Islet precursor cell (in vitro differentiated cells): ENCODE measurements around the gene INPP4B.
"Not testable (repeated sequence)": the region's sequence is repeated elsewhere in the genome, so short reads cannot be mapped to it uniquely, and the experiment has no call there.

ENCODE experiments used
- DNase-seq: peaks from one replicate; pipeline ENCODE4 v3.0.0-alpha.2; 2018

Gene INPP4B

DNA sequence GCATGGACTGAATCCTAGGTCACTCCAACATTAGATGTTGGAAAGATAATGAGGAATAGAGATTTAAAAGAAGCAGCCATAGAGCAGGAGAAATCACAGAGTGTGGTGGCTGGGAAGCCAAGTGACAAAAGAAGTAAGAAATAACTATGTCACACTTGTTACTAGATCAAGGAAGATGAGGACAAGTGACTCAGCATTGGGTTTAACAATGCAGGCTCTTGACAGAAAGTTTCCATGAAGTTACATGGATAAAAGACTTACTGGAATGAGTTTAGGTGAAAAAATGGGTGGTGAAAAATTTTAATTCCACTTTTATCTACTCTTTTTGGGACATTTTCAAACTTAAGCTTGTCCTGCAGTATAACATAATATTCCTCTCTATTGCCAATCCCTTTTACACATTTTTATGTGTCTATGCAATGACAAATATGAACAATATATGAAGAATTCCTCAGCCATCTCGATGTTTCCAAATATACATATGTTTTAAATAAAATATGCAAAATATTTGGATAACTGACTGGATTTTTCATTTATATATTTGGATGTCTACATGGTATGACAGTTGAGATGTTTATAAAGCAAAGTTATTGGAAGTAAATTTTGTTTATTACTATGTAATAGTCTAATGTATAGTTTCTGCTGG lies 747.1 kb downstream of the INPP4B start:
- DNase-seq, result no peak

DNA sequence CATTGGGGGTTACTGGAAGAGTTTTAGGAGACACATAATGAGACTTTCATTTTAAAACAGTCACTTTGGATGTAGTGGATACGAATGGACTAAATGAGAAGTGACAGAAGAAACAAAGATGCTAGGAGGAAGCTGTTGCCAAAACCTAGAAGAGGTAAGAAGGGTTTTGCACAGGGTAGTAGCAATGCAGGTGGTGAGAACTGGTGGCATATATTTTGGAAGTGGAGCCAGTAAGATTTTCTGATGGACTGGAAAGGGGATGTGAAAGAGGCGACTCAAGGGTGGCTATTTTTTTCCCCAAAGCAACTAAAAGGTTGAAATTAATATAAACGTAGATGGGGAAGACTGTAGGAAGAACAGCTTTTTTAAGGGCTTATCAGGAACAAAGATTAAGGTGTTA lies 747.7 kb downstream of the INPP4B start:
- no peak for DNase-seq

DNA sequence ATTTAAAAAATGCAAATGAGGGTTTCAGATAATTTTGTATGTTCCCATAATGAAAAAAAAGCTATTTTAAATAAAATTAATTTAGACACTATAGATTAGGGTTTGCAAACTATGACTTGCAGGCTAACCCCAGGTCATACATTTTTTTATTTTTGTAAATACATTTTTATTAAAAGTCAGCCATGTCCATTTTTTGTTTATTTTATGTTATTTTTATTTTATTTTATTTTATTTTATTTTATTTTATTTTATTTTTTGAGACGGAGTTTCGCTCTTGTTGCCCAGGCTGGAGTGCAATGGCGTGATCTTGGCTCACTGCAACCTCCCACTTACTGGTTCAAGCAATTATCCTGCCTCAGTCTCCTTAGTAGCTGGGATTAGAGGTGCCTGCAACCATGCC lies 749.1 kb downstream of the INPP4B start:
- DNase-seq, result no peak

DNA sequence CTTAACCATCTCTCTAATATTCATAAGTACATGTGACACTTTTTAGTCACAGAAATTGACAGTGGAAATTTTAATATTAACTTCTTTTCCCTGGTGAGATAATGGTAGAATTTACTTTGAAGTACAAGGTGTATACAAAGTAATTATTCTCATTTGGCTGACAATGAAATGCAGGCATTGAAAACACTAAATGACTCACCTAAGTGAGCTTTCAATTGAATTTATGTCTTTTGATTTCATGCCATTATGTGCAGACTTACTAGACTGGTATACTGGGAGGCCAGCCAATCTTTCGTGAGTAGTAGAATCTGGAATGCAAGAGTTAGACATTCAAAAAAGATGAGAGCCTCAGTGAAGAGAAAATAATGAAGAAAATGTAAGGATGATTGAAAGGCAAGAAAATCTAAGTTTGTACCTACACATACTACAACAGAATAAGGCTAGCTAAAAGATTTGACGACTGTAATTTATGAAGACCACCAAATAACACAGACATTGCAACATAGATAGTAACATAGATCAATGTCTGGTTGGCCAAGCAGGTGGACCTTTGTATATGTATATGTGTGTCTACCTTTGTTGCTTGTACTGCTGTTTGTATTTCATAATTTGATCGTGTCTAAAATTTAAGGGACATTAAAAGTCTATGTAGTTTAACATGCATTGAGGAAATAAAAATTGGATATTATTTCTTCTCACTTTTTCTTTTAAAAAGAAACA lies 750.1 kb downstream of the INPP4B start:
- DNase-seq, result no peak

DNA sequence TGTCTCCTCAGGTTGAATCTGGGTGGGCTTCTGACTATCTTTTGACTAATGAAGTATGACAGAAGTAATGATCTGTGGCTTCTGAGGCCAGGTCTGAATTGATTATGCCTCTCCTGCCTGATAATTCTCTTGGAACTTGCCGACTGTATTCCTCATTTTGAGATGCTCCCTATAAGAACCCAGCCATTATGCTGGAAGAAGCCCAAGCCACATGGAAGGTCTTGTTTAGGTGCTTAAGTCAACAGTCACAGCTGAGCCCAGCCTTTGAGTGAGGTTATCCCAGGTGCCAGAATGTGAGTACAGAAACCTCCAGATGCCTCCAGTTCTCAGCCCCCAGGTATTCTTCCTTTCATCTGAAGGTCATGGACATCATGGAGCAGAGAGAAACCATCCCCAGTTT lies 753.2 kb downstream of the INPP4B start:
- DNase-seq, result no peak

DNA sequence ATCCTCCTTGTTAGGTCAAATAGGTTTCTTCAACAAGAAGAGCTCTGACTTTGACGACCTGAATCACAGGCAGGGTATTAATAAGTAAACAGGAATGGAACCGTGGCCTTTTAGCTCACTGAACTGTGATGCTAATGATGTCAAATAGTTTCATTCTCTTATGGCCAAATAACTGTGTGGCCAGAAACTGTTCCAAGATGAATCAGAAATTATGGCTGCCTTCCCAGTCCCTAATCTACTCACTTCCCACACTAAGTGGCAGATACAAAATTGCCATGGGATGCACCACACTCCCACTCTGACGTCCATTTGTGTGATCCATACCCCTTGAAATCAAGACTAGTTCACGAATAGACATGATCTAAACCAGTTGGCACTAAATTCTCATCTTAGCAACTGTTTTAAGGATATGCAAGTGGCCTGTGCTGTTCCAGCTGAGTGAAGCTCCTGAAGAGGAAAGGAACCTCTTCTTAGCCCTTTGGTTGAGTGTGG lies 754.4 kb downstream of the INPP4B start:
- no peak for DNase-seq

DNA sequence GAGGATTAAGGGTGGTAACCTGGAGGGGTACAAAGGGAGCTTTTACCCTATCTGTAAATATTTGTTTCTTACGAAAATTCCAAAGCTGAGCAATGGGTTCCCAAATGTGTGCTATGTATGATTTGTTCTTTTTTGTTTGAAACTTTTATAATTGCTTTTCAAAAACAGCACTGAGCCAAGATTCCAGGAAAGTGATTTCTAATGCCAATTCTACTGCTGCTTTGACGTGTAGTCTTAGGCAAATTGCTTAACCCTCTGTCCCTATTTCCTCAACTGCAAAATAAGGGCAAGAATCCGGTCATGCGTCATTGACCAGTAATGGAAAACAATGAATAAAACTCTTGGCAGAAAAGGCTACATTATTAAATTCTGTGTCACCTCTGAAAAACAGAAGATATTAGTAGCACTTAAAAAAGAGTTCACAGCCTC lies 755.0 kb downstream of the INPP4B start:
- no peak for DNase-seq

DNA sequence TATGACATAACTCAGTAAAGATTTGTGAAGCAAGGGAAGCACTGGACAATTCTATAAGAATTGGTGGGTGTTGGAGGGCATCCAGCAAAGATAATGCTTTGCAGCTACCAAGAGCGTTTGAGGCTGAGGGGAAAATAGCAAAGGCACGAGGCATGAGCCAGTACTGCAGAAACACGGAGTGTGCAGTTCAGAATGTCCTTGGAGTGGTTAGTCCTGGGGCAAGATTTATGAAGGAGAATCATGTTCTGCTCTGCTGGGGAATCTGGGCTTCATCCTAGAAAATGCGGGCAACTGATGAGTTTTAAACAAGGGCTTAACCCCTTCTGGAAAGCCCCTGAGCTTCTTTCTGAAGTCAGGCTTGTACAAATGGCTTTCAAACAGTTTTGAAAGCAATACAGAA lies 757.2 kb downstream of the INPP4B start:
- DNase-seq, result peak; percentile 52

DNA sequence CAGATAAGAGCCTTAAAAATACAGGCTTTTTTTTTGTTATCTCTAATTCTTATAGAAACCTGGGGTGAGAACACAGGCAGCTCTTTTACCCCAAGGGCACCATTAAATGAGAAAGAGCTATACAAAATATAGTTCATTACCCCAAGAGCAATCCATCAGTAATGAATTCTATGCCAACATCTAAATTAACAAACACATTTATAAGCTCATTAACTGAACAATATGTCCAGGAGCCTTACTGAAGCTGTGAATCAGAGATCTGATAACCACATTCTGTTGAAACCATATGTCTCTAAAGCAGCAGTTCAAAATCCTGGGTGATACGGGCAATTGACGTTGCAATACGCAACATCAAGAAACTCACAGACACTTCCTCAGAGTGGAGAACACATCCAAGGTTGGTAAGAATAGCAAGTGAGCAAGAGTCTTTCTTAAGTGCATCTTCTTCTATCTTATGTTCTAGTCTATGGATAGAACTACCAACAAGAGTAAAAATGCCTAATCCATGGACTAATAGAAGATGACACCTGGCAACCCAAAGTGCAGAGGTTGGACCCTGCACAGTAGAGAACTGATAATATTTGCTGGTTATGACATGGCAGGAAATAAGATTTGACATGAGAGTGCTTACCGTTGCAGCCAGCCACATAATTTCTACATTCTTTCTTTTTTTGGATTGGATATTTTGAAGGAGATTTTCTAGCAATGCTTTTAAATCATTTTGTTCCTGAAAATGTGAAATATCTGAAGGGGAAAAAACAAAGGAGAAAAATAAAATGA lies 760.4 kb downstream of the INPP4B start:
- no peak for DNase-seq

DNA sequence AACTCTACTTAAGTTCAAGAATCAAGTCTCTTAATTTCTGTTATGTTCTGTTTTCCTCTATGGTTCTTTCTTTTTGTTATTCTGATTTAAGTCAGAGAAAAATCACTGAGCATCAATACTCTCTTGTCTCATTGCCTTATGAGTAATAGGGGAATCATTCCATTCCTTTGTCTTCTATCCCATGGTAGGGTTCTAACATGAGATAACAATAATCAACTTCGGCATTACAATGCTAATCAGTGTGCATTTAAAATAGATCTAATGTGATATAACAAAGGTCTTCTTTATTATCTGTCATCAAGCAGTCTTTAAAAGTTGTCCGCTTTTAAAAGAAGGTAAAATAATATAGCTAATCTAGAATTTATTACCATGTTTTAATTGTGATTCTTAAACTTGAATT lies 762.8 kb downstream of the INPP4B start:
- no peak for DNase-seq

DNA sequence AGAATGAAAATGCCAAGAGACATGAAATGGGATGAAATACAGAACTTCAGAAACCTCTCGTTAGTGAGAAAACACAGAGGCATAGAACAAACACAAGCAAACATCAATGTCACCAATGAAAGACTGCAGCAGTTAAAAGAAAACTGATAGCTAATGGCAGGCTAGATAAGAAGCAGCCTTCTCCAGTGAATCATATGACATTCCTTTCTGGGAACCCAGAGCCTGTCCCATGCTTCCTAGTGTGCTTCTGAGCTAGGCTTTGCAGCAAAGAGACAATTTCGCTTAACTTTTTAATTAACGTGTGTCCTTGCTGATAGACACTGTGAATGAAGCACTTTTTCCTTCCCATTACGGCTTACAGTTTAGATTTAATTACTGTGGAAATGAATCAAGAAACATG lies 765.1 kb downstream of the INPP4B start:
- peak; percentile 70 for DNase-seq

DNA sequence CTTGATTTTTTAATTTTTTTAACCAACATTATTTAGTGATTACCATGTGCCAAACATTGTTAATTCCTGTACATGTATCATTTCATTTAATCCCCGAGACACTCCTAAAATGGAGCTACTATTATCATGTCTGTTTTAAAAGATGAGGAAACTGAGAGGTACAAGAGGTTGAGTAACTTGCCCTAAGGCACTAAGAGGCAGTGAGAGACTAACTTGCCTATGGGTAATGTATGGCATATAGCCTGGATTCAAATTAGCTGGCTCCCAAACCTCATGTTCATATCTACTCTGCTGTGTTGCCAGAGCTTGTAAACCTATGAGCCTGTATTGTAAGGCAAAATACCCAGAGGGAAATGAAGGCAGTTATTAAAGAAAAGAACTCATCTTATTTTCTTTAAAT lies 766.1 kb downstream of the INPP4B start:
- DNase-seq, result no peak

DNA sequence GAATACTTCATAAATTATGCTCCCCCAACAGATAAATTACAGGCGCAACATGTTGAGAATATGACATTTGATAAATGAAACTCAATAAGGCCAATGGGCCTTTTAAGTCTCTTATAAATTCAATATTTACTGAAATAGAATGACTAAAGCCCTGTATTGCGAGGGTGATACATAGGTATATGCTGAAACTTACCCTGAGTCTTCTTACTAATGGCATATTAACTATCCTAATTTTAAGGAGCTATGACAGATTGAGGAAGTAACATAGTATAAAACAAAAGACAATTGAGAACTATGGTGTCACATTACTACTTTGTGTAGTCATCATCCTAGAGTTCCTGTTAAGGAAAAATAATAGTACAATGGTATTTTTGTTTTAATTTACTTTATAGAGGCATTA lies 769.1 kb downstream of the INPP4B start:
- no peak for DNase-seq

DNA sequence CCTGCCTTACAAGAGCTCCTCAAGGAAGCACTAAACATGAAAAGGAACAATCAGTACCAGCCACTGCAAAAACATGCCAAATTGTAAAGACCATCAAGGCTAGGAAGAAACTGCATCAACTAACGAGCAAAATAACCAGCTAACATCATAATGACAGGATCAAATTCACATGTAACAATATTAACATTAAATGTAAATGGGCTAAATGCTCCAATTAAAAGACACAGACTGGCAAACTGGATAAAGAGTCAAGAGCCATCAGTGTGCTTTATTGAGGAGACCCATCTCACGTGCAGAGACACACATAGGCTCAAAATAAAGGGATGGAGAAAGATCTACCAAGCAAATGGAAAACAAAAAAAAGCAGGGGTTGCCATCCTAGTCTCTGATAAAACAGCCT lies 777.8 kb downstream of the INPP4B start:
- DNase-seq, result not testable (repeated sequence)

DNA sequence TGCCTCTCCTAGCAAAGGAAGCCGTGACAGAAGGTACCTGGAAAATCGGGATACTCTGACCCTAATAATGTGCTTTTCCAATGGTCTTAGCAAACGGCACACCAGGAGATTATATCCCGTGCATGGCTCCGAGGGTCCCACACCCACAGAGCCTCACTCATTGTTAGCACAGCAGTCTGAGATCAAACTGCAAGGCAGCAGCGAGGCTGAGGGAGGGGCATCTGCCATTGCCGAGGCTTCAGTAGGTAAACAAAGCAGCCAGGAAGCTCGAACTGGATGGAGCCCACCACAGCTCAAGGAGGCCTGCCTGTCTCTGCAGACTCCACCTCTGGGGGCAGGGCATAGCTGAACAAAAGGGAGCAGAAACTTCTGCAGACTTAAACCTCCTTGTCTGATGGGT lies 779.5 kb downstream of the INPP4B start:
- not testable (repeated sequence) for DNase-seq

DNA sequence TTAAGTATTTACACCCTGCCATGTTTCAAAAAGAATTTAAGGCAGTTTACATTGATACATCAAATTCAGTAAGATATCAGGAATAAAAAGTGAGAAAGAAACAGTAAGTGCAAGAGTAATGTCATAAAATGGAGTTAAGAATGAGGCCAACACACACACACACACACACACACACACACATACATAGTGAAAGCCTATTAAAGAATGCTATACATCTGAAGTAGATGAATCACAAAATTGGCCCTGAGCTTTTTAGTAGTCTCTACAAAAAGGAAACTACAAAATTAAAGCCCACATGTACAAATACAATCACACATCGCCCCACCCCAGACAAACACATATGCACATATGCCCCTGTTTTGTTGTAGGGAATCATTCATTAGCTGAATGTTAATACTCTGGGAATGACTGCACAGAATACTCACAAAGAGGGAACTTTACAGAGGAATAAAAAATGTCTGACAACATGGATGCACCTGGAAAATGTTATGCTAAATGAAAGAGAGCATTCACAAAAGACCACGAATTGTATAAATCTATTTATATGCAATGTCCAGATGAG lies 780.9 kb downstream of the INPP4B start:
- DNase-seq, result no peak

DNA sequence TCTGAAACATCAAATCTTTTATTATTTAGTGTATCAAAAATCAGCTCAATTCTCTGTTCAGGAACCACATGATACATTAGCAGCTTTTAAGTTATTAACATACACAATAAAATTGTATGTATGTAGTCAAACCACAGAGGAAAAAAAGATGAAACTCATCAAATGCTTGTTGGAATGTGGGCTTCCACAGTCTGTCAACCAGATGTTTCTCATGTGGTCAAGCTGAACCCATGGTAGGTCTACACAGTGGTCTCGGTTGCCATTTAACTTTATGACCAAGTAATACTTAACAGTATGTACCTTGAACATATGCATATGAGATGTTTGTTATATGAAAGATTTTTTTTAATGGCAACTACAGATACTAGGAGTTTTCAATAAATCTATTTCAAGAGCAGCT lies 781.9 kb downstream of the INPP4B start:
- DNase-seq, result no peak

DNA sequence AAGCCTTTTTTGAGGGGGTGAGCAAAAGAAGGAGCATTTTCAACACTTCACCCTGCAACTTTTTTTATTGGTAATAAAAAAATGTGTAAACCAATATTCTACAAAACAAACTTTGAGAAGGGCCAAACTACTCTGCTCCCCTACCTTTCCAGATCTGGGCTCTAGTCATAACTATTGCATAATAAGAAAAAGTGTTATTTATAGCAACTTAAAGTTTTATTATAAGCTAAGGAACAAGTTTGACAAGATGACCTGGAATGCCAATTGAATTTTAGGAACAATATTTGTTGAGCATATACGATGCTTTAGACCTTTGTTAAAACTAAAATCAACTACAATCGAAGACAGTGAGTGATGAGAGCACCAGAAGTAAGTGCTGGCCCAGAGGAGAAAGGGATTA lies 800.1 kb downstream of the INPP4B start:
- DNase-seq, result no peak

DNA sequence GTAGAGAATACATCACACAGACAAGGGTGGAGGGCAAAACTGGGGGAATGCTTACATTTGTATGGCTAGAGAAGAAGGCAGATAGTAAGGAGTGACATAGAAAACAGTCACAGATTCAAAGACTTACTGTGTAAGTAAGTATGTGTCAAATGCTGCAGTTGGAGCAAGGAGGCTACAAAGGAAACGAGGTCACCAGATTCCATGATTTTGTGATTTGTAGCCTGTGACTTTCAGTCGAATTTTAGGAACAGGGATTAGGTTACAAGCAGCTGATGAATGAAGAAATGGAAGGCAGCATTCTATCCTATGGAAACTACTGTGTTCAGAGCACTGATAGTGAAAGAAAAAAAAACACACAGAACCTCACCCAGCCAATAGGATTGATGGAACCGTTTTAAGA lies 801.8 kb downstream of the INPP4B start:
- DNase-seq, result no peak

DNA sequence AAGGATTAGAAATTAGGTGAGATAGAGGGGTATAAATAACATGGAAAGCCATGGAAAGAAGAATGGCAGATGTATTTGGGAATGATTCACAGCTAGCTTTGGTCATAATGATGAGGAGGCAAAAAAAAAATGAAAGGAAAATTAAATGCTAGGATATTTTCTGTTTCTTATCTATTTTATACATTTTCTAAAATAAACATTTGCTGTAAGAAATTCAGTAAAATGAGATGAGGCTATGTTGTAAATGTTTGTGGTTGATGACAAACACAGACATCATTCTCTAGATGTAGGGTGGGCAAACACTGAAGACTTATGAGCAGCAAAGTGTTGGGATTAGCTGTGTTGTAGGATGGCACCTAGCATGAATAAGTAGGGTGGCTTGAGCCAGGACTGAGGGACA lies 802.6 kb downstream of the INPP4B start:
- no peak for DNase-seq

DNA sequence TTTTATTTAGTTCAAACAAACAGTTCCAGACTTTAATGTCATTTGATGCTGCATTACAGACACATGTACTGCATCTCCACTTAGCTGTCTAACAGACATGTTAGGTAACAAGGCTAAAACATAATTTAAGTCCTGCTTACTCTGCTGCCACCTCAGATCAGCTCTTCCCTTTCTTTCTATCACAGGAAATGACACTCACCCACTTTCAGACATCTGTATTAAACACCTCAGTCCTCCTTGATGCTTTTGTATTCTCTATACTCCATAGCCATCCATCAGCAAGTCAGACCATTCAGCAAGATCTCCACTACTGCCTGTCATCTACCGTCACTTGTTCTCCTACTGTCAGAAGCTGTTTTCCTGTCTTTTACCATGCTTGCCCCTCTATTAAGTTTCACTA lies 804.3 kb downstream of the INPP4B start:
- no peak for DNase-seq

DNA sequence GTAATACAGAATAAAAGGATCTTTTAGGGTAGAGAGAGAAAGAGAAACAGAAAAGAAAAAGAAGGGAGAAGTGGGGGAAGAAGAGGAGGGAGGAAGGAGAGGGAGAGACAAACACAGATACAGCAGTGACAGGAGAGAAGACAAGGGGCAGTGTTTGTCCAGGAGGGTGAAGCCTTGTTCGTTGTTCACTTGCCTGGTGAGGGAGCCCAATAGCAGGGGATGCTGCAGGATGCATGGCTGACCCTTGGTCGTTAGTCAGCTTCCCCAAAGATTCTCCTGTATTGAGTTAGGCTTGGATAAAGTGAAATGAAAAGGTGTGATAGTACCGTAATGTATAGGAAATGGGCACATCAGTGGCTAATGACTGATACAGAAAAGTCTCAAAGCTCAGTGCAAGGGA lies 806.1 kb downstream of the INPP4B start:
- DNase-seq, result peak; percentile 60

DNA sequence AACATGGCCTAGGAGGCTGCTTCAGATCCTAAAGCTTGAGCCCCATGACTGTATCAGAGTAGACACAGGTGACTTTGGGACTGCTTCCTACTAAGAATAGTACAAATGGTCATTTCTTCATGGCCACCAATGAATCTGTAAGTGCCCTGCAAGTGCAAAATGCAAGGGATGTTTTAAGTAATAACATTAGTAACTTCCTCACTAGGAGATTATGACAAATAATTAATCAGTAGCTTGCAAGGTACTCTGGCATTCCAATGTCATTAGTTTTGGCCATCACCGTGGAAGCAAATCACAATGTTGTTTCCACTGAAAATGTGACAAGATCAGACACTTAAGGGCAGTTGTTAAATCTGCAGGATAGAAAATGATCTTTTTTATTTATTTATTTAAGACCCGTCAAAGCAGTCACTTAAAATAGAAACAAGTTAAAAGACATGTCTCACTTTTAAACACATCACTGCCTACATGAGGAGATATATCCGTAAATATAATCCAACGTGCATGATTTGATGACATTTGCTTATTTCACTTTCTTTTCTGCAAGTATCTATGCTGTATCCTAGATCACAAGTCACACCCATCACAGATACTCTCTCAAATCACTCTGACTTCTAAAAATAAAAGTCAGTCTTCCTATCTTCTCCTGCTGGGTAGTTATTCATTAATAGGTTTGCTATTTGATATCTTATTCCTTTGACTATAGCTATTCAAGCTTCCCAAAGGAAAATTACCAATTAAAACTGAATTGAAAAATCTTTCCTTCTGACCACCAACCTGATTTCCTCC lies 809.1 kb downstream of the INPP4B start:
- no peak for DNase-seq
